B cell (primary cell): ENCODE measurements around the gene HOXD12. TPM values are rescaled to one million over a fixed set of nuclear protein-coding genes. Genes with fewer than 3 reads are reported as not detected.

Experiments used
- ATAC-seq: fragments of 200-7000 bp; cut with Tn5 transposase; one replicate; pipeline ENCODE4 v1.10.0; 2021; ENCODE audit warnings: low read depth, mild to moderate bottlenecking, moderate number of reproducible peaks, moderate library complexity
- CTCF ChIA-PET: fragments of 350-600 bp; sonication (Branson Sonifier 250); formaldehyde crosslinking; loops from one replicate; lab custom pipeline; 2021; ENCODE audit warnings: antibody characterized with exemption, inconsistent platforms; lab: Charles Lee
- POLR2A ChIA-PET: fragments of 350-600 bp; sonication (Branson Sonifier 250); formaldehyde crosslinking; loops from one replicate; lab custom pipeline; 2021; ENCODE audit warnings: antibody characterized with exemption; lab: Charles Lee
- DNase-seq: peaks from one replicate; pipeline ENCODE4 v3.0.0; 2013
- H2AFZ ChIP-seq: 2 replicates; pipeline ENCODE4 v1.6.1; 2012; ENCODE audit warnings: mild to moderate bottlenecking, low read depth, low read length; ENCODE audit not compliant: insufficient read depth, poor library complexity, severe bottlenecking
- H3K27ac ChIP-seq, 2 donors: 1 replicate in 1 of 2; 2 replicates in 1 of 2; pipeline ENCODE4 v1.5.1; 2012 to 2013; ENCODE audit warnings: low read length in 2 of 2, mild to moderate bottlenecking in 2 of 2, moderate library complexity in 1 of 2
- H3K27me3 ChIP-seq, 4 experiments: fragments of 200-600 bp in 1 of 4; sonication (generic) in 1 of 4; replicated peaks in 1 of 4; 1 replicate in 2 of 4; 2 replicates in 2 of 4; pipeline versions ENCODE4 v1.6.1 to v1.7.0; 2013 to 2016; ENCODE audit warnings: low read length in 3 of 4, mild to moderate bottlenecking in 2 of 4, mixed read lengths in 1 of 4, moderate library complexity in 1 of 4; ENCODE audit not compliant: insufficient read depth in 4 of 4, control insufficient read depth in 3 of 4; ENCODE audit errors: control extremely low read depth in 1 of 4
- H3K36me3 ChIP-seq, 2 experiments: replicated peaks in 1 of 2; 1 replicate in 1 of 2; 2 replicates in 1 of 2; pipeline versions ENCODE4 v1.6.1 to v1.7.1; 2013; ENCODE audit warnings: low read length in 1 of 2; ENCODE audit not compliant: insufficient read depth in 2 of 2, control insufficient read depth in 1 of 2; ENCODE audit errors: control extremely low read depth in 1 of 2, extremely low read depth in 1 of 2
- H3K4me1 ChIP-seq, 2 donors: fragments of 200-600 bp in 1 of 2; sonication (generic) in 1 of 2; 1 replicate in 1 of 2; 2 replicates in 1 of 2; pipeline versions ENCODE4 v1.5.1 to v1.6.1; 2013 to 2017; ENCODE audit warnings: low read length in 2 of 2; ENCODE audit not compliant: control insufficient read depth in 2 of 2, insufficient read depth in 2 of 2
- H3K4me2 ChIP-seq: replicated peaks from 2 replicates; pipeline ENCODE3; 2012; ENCODE audit warnings: mild to moderate bottlenecking, low read depth, low read length; ENCODE audit not compliant: poor library complexity, severe bottlenecking
- H3K4me3 ChIP-seq, 5 experiments: fragments of 200-600 bp in 1 of 5; sonication (generic) in 1 of 5; 1 replicate in 3 of 5; 2 replicates in 2 of 5; pipeline versions ENCODE4 v1.5.1 to v1.7.0; 2011 to 2016; ENCODE audit warnings: low read length in 4 of 5, mild to moderate bottlenecking in 4 of 5, low read depth in 2 of 5, control low read depth in 1 of 5, moderate library complexity in 1 of 5; ENCODE audit not compliant: insufficient read depth in 1 of 5; ENCODE audit errors: control extremely low read depth in 1 of 5, extremely low read depth in 1 of 5
- H3K79me2 ChIP-seq: fragments of 200-600 bp; sonication (generic); one replicate; pipeline ENCODE4 v1.6.0; 2016; ENCODE audit warnings: low read length; ENCODE audit not compliant: control insufficient read depth, insufficient read depth
- H3K9ac ChIP-seq: fragments of 200-600 bp; sonication (generic); 2 replicates; pipeline ENCODE4 v1.6.1; 2017; ENCODE audit warnings: mild to moderate bottlenecking, low read length, moderate library complexity
- H3K9me3 ChIP-seq, 3 donors: one replicate each; pipeline versions ENCODE4 v1.6.1 to v1.7.1; 2013; ENCODE audit warnings: low read length in 2 of 3; ENCODE audit not compliant: control insufficient read depth in 2 of 3, insufficient read depth in 1 of 3; ENCODE audit errors: control extremely low read depth in 1 of 3
- H4K20me1 ChIP-seq: 2 replicates; pipeline ENCODE4 v1.6.0; 2012; ENCODE audit warnings: mild to moderate bottlenecking, low read length; ENCODE audit not compliant: insufficient read depth, control insufficient read depth, poor library complexity, severe bottlenecking
- H3K27ac Mint-ChIP-seq: one replicate; pipeline ENCODE4 v1.8.0; 2021; ENCODE audit warnings: mixed read lengths
- H3K27me3 Mint-ChIP-seq: one replicate; pipeline ENCODE4 v1.8.0; 2021; ENCODE audit warnings: mixed read lengths
- H3K4me1 Mint-ChIP-seq: one replicate; pipeline ENCODE4 v1.8.0; 2021; ENCODE audit warnings: mixed read lengths
- H3K4me3 Mint-ChIP-seq: one replicate; pipeline ENCODE4 v1.8.0; 2021; ENCODE audit warnings: mixed read lengths
- H3K9me3 Mint-ChIP-seq: one replicate; pipeline ENCODE4 v1.8.0; 2022; ENCODE audit warnings: mixed read lengths; ENCODE audit not compliant: insufficient read depth
- EZH2 ChIP-seq: IDR thresholded peaks from 2 replicates; pipeline ENCODE4 v1.6.1; 2012; ENCODE audit warnings: borderline replicate concordance, low read depth, mild to moderate bottlenecking, moderate library complexity, low read length; ENCODE audit not compliant: insufficient read depth, poor library complexity, severe bottlenecking
- WGBS: methylation state at CpG from one replicate; pipeline ENCODE4 v1.1.5; 2013; ENCODE audit warnings: missing lambda C conversion rate; ENCODE audit not compliant: insufficient coverage; 5-methylcytosine and 5-hydroxymethylcytosine counted together
- intact Hi-C: fragments of 100-400 bp; cut with micrococcal nuclease; formaldehyde crosslinking; loops from one replicate; pipeline ENCODE4 v1.10.0; 2022
- polyA plus RNA-seq: library from polyadenylated mRNA; depleted of rRNA; stranded (reverse); fragments of >200 nt; gene quantifications from 2 replicates; pipeline ENCODE4 v1.2.3, GENCODE V29; 2012
- total RNA-seq, 2 donors: library from RNA; stranded (reverse); fragments of 120-200 nt in 1 of 2; gene quantifications; 1 replicate in 1 of 2; 2 replicates in 1 of 2; pipeline versions ENCODE4 v1.2.3 to v1.2.4, GENCODE V29; 2013 to 2022
- TF ChIP-seq, protein P1 (sequence below): fragments of 200-600 bp; IDR thresholded peaks from one replicate; pipeline ENCODE4 v1.8.0; 2022; ENCODE audit warnings: antibody characterized with exemption, mild to moderate bottlenecking

HOXD12 gene
- total and polyA plus RNA-seq, 2 donors (not counting 1 experiment from before 2014, with no cell fraction given) = not detected

DNA sequence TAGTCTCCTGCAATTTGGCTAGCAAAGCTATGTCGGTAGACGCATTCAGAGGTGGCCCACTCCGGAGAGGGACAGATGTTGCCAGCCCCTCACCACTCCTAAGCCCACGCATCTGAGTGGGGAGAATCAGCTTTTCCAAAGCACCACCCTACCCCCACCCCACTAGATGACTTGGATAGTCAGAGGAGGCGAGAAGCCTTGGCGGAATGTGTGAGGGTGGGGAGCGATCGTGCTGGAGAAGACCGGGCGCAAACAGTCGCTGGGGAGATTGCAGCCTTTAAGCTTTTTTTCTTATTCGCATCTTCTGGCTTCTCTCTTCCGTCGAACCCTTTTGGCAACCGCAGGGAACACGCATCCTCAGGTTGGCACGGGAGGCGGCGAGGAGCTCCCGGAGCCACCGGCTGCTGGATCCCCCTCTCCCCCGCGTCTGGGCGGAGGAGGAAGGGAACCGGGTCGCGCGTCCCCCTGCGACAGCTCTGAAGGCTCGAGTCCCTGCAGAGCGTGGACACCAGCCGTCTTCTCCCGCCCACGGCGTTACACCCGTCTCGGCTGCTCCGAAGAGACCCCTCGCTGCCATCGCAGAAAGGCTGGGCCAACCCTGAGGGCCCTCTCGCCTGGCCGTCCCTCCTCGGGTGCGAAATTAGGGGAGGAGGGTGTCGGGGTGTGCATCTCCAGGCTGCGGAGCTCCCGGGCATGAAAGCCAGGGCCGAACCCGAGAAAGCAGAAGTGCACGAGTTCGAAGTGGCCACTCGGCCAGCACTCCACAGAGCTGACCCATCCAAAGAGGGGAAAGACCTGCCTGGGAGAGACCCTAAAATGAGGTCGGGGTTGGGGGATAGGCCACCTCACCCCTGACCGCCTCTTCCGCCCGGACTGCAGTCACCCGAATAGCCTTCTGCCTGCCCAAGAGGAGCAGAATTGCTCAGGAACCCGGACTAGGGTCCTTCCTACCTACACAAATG lies 28.0 kb upstream of the HOXD12 start:
- Histone ChIP-seq H3K9ac (no peak overlapping the region), H3K36me3 (no peaks in the 10 kb centered on the region), H3K4me2 (no peak overlapping the region), H3K79me2 (no peaks in the 10 kb centered on the region), H3K4me1 (peaks cover 11 to 16% of the 10 kb centered on the region in 2 donors), H3K27ac (no peak overlapping the region), H3K9me3 (peaks cover 0 to 33% (median 3%) of the 10 kb centered on the region in 3 donors), H3K27me3 (peaks cover 1 to 96% (median 67%) of the 10 kb centered on the region in 4 experiments), H4K20me1 (no peaks in the 10 kb centered on the region), H3K4me3 (no peak overlapping the region), H2AFZ (no peak overlapping the region)
- no peak overlapping the region for H3K27ac Mint-ChIP-seq
- H3K4me3 Mint-ChIP-seq = no peak overlapping the region
- ATAC-seq = no peak
- H3K4me1 Mint-ChIP-seq = peaks cover 5% of the 10 kb centered on the region
- 11% methylated on average over 53 of the region's 58 CpGs for WGBS
- no peaks in the 10 kb centered on the region for H3K9me3 Mint-ChIP-seq
- no peak for TF ChIP-seq EZH2
- TF ChIP-seq, protein P1, sequence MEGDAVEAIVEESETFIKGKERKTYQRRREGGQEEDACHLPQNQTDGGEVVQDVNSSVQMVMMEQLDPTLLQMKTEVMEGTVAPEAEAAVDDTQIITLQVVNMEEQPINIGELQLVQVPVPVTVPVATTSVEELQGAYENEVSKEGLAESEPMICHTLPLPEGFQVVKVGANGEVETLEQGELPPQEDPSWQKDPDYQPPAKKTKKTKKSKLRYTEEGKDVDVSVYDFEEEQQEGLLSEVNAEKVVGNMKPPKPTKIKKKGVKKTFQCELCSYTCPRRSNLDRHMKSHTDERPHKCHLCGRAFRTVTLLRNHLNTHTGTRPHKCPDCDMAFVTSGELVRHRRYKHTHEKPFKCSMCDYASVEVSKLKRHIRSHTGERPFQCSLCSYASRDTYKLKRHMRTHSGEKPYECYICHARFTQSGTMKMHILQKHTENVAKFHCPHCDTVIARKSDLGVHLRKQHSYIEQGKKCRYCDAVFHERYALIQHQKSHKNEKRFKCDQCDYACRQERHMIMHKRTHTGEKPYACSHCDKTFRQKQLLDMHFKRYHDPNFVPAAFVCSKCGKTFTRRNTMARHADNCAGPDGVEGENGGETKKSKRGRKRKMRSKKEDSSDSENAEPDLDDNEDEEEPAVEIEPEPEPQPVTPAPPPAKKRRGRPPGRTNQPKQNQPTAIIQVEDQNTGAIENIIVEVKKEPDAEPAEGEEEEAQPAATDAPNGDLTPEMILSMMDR = no peak
- peaks cover 76% of the 10 kb centered on the region for H3K27me3 Mint-ChIP-seq
- POLR2A ChIA-PET = no interaction called here
- intact Hi-C loops = no loop called here
- CTCF ChIA-PET = no interaction called here
- DNase-seq = no peak

DNA sequence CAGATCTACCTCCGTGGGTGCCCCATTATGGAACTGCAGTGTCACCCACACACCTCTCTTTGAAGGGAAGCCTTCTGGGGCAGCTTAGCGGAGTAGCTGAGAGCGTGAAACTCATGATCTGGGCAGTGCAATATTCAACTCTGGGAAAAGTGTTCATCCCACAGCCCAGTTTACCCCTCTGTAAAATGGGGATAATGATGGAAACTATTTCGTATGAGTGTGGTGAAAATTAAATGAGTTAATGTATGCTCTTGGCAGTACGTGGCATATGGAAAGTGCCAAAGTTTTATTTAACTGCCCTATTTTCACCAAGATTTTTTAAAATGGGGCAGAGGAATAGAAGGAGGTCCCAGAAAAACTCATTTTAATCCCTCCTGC lies 27.3 kb upstream of the HOXD12 start:
- DNase-seq = no peak
- Histone ChIP-seq H3K4me1 (peaks cover 6 to 14% of the 10 kb centered on the region in 2 donors), H3K27ac (no peak overlapping the region), H4K20me1 (no peaks in the 10 kb centered on the region), H3K9me3 (peaks cover 0 to 31% (median 3%) of the 10 kb centered on the region in 3 donors), H3K36me3 (no peaks in the 10 kb centered on the region), H3K27me3 (peaks cover 1 to 94% (median 68%) of the 10 kb centered on the region in 4 experiments), H2AFZ (no peak overlapping the region), H3K4me2 (no peak overlapping the region), H3K4me3 (no peak overlapping the region), H3K9ac (no peak overlapping the region), H3K79me2 (no peaks in the 10 kb centered on the region)
- intact Hi-C loops = no loop called here
- Mint-ChIP-seq H3K9me3 (no peaks in the 10 kb centered on the region), H3K4me3 (no peak overlapping the region), H3K27me3 (peaks cover 80% of the 10 kb centered on the region), H3K27ac (no peak overlapping the region), H3K4me1 (peaks cover 5% of the 10 kb centered on the region)
- no peak for ATAC-seq
- no peak for TF ChIP-seq EZH2
- TF ChIP-seq, protein P1 = no peak
- WGBS = 20% methylated on average over 1 of the region's 5 CpGs
- CTCF ChIA-PET = no interaction called here
- POLR2A ChIA-PET = no interaction called here
